AG20443 (cell line): ENCODE measurements around the gene DACH1.

Experiments
- DNase-seq: peaks from one replicate; pipeline ENCODE4 v3.0.0; 2012; ENCODE audit warnings: low spot score, mixed read lengths

The DACH1 gene

GRCh38 chr13:71702253-71702652 lies 164.8 kb downstream of the DACH1 start:
- DNase-seq, result no peak

DNA sequence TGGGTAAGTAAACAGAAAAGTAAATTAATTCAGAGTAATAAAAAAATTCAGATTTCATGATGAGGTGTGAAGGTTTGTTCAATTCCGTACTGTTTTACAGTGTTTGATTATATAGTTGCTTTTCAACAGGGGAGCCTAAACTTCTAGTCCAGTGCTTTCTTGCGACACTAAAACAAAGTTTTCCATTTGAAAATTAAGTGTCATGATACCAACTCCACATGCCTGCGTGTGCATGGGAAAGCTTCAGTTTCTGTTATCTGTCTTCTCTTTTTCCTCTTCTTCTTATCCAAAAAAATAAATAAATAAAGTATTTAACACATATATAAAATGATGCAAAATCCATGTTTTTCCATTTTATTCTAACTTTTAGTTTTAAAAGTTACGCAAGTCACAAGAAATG lies 165.3 kb downstream of the DACH1 start:
- DNase-seq, result no peak

DNA sequence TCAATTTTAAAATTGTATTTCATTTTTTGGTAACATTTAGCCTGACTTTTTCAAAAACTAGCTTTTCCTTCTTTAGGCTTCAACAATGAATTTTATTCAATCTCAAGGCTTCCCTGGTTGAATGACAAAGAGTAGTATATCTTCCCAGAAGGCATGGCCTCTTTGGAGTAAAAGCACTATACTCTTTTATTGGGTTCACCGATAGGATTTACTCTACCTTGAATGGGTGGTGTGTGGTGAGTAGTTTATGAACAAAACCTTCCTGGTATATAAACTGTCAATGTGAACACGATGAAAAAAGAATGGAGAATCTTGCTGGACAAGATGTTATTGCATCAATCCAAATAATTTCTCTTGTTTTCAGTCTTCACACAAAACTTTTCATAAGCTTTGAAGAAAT lies 167.7 kb downstream of the DACH1 start:
- no peak for DNase-seq

GRCh38 chr13:71695662-71696061 lies 171.3 kb downstream of the DACH1 start:
- no peak for DNase-seq

- no peak for DNase-seq
These were observed 181.9 kb downstream of the DACH1 start for GRCh38 chr13:71685072-71685471.

DNA sequence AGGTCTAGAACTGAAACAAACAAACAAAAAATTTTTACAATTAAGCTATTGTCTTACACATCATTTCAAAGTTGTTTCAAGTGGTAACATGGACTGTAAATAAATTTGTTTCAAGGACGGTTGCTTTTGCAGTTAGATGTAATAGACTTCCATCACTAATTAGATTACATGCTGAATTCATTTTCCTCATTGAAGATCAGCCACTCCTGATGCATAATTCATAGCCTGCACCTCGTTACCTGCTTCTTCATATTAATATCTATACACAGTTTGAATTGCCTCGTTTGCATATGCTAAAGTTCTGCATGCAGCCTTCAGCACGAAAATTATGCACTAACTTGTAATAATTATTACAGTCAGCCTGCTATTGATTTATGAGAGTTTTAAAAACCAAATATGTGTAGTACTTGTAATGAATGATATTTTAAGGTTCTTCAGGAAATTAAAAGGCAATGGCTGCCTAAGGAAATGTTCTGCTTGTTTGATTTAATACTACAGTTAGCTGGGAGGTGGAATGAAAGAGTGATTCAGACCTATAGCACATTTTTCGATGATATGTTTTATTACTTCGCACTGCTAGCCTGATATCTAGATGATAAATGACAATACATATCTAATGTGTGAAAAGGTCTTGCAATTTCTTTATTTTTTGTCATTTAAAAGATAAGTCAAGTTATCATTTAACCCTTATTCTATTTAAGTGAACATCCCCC lies 184.9 kb downstream of the DACH1 start:
- no peak for DNase-seq

GRCh38 chr13:71677124-71677523 lies 189.9 kb downstream of the DACH1 start:
- DNase-seq, result no peak

DNA sequence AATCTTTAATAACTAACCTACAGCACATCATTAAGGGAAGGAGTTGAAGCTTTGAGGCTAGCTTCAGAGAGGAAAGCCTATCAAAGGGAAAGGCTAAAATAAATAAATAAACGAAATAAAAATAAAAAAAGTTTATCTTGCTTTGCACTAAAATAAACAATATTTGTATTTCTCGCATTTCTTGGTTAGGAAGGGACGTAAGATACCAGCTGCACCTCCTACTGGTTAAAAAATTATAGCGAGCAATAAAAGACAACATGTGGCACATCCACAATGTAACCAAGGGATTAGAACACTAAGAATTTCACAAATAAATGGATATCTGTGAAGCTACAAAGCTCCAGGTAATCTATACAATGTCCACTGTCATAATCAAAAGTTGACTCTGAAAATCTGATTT lies 194.5 kb downstream of the DACH1 start:
- DNase-seq, result no peak

- no peak for DNase-seq
These were observed 203.6 kb downstream of the DACH1 start for GRCh38 chr13:71663431-71663830.

DNA sequence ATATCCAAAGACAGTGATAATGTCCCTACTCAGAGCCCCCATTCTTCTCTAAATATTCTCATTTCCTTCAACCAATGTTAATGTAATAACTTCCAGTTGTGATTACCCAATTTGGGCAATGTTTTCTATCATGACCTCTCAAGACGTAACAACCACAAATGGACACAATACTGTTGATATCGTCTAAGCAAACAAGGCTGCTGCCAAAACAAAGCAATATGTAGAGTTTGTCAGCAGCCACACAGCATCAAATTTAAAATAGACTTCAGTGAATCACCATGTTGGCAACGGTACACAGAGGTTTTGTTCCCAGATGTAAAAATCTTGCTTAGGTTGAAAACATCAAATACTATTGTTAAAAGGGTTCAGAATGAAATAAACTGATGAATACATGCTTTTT lies 205.1 kb downstream of the DACH1 start:
- no peak for DNase-seq

DNA sequence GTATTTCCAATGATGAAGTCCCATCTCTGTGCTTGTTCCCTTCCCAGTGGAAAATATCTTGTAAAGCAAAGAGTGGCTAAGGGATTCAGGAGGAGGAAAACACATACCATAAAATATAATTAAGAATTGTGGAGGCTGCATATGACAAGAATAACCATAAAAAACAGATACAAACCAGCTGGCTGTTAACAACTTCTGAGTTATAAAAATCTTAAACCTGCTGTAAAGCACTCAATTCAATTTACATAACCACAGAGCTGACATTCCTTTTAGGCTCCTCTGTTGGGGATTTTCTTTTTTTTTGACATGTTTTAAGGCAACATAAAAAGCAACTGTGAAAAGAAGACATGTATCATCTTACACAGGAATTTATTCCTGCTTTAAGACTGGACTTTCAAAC lies 207.6 kb downstream of the DACH1 start:
- DNase-seq, result no peak

- DNase-seq, result no peak
These were observed 221.5 kb downstream of the DACH1 start for GRCh38 chr13:71645467-71645866.

- no peak for DNase-seq
These were observed 222.4 kb downstream of the DACH1 start for GRCh38 chr13:71644579-71644978.

GRCh38 chr13:71643448-71643860 lies 223.6 kb downstream of the DACH1 start:
- no peak for DNase-seq

DNA sequence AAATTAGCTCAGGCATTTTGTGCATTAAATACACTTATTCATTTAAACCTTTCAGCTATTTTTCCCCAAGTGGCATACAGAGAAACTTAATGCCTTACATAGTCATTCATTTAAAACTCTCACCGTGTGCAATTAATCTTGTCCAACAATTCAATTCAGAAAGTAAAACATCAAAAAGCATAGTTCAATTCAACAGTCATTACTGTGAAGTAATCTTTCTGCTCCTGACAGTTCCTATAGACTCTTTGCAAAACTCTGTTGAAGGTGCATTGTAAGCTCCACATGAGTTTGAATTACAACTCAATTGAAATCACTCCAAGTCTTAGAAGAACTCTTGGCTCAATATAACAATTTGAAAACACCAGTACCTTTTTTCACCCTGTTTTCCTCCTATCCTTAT lies 228.3 kb downstream of the DACH1 start:
- no peak for DNase-seq

GRCh38 chr13:71634602-71635443 lies 232.2 kb downstream of the DACH1 start:
- DNase-seq, result no peak

- DNase-seq, result no peak
These were observed 232.8 kb downstream of the DACH1 start for GRCh38 chr13:71634182-71634581.

- DNase-seq, result no peak
These were observed 234.3 kb downstream of the DACH1 start for GRCh38 chr13:71632721-71633120.

- no peak for DNase-seq
These were observed 234.8 kb downstream of the DACH1 start for GRCh38 chr13:71632206-71632605.

DNA sequence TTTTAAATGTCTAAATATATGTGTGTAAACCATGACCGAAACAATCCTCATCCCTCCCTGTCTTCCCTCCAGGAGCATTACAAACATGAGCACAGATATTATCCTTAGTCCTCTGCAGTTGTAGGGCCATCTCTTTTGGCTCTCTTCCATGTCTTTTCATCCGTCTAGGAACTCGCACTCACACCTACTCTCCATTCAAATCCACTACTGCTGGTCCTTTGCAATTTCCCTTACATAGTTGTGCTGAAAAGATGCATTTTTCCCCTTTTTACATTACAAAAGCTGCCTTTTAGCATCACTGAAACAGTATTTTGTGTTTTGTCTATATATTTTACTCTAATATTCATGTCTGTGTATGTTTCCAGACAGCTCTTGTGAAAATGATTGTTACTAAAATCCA lies 237.8 kb downstream of the DACH1 start:
- no peak for DNase-seq

DNA sequence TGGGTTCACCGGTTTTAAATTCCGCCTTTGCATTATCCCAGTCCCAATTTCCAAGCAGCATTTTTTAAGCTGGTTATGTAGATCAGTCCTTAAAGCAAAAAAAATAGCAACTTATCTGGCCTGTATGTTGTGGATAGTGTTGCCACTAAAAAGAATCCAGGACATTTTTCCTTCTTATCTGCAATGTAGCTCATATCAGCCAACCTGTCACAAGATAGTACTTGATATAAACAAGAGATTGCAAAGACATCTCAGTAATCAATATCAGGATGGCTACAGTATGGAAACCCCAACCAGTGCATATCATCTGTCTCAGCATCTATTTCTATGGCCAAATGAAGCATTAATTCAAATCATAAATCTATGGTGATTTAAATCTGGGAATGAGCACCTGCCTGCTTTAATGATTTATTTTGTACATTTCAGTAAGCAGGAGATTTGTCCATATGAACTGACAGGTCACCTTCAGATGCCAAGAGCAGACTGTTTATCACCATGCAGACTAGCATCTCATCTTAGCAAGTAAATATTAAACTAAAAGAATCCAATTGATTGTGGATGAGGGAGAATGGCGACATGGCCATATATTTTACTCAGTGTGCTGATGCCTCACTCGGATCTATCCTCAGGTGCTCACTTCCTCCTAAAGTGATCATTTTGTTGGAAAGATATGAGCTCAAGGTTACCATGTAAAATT lies 240.4 kb downstream of the DACH1 start:
- no peak for DNase-seq

GRCh38 chr13:71625694-71626093 lies 241.3 kb downstream of the DACH1 start:
- DNase-seq, result no peak
